Hepatocyte (in vitro differentiated cells): ENCODE data around the gene EPAS1.

Experiments
- CTCF ChIP-seq: fragments of 200-600 bp; sonication (generic); IDR thresholded peaks from 2 replicates; pipeline ENCODE4 v1.5.1; 2016; ENCODE audit warnings: antibody characterized with exemption, mild to moderate bottlenecking; ENCODE audit not compliant: poor library complexity
- EZH2 ChIP-seq: fragments of 200-600 bp; sonication (generic); IDR thresholded peaks from 2 replicates; pipeline ENCODE4 v1.6.1; 2016; ENCODE audit warnings: antibody characterized with exemption, mild to moderate bottlenecking, borderline replicate concordance
- EZH2phosphoT487 ChIP-seq: fragments of 200-600 bp; sonication (generic); IDR thresholded peaks from one replicate; pipeline ENCODE4 v1.6.1; 2018; ENCODE audit warnings: antibody characterized with exemption, mild to moderate bottlenecking, low read depth, moderate library complexity; ENCODE audit not compliant: unreplicated experiment, severe bottlenecking

GRCh38 chr2:46300406-46300832 lies 3.2 kb downstream of the EPAS1 start:
- TF ChIP-seq CTCF (no peak), EZH2 (no peak), EZH2phosphoT487 (no peak)
